Left renal pelvis (tissue), 4 donors: Measurements from ENCODE around the gene TSKS. TPM values are rescaled to one million over a fixed set of nuclear protein-coding genes. Genes with fewer than 3 reads are reported as not detected.

Experiments used
- polyA plus RNA-seq, 4 donors: library from polyadenylated mRNA; unstranded; fragments of 120-200 nt; gene quantifications; one replicate each; pipeline ENCODE4 v1.2.1, GENCODE V29; 2013; ENCODE audit not compliant: insufficient read length in 4 of 4

The TSKS gene
- polyA plus RNA-seq, 4 donors = 0.08 to 0.48 (median 0.09) TPM; not detected in 1

Other genes with a start within 250 kb of the TSKS start
- gene RCN3, start 235.3 kb downstream of the TSKS start, polyA plus RNA-seq = 100 to 1,000 TPM in 1 of 4 donors, 10 to 100 TPM in 3; 18.1 to 107 (median 23.4) TPM
- 10 to 100 TPM; 46.1 to 75.0 (median 57.6) TPM for gene NOSIP, start 182.8 kb downstream of the TSKS start, polyA plus RNA-seq
- 1 to 10 TPM in 3 of 4 donors, under 1 TPM in 1; 0.52 to 7.5 (median 6.4) TPM for gene PRRG2, start 182.0 kb downstream of the TSKS start, polyA plus RNA-seq
- 10 to 100 TPM; 15.4 to 31.1 (median 20.3) TPM for gene PRR12, start 172.1 kb downstream of the TSKS start, polyA plus RNA-seq
- 10 to 100 TPM; 20.1 to 49.9 (median 26.6) TPM for gene RRAS, start 123.2 kb downstream of the TSKS start, polyA plus RNA-seq
- 10 to 100 TPM; 28.7 to 45.5 (median 31.3) TPM for gene SCAF1, start 121.1 kb downstream of the TSKS start, polyA plus RNA-seq
- gene IRF3, start 97.4 kb downstream of the TSKS start, polyA plus RNA-seq = 10 to 100 TPM; 39.3 to 84.9 (median 47.1) TPM
- gene BCL2L12, start 97.4 kb downstream of the TSKS start, polyA plus RNA-seq = 10 to 100 TPM; 20.6 to 36.1 (median 22.4) TPM
- gene PRMT1, start 86.0 kb downstream of the TSKS start, polyA plus RNA-seq = 100 to 1,000 TPM; 161 to 255 (median 205) TPM
- gene ADM5, start 73.7 kb downstream of the TSKS start, polyA plus RNA-seq = 1 to 10 TPM in 2 of 4 donors, under 1 TPM in 2; 0.74 to 2.1 (median 1.1) TPM
- 10 to 100 TPM; 10.9 to 22.8 (median 16.1) TPM for gene CPT1C, start 72.2 kb downstream of the TSKS start, polyA plus RNA-seq
- 10 to 100 TPM; 45.5 to 74.1 (median 62.0) TPM for gene AP2A1, start 3.7 kb upstream of the TSKS start, polyA plus RNA-seq
- gene FUZ, start 50.0 kb upstream of the TSKS start, polyA plus RNA-seq = 10 to 100 TPM; 20.9 to 43.3 (median 35.5) TPM
- 10 to 100 TPM; 43.9 to 76.8 (median 64.9) TPM for gene MED25, start 55.0 kb upstream of the TSKS start, polyA plus RNA-seq
- gene PTOV1, start 87.9 kb upstream of the TSKS start, polyA plus RNA-seq = 100 to 1,000 TPM; 218 to 399 (median 268) TPM
- gene PNKP, start 104.3 kb upstream of the TSKS start, polyA plus RNA-seq = 10 to 100 TPM; 35.5 to 97.3 (median 48.8) TPM
- gene AKT1S1, start 114.0 kb upstream of the TSKS start, polyA plus RNA-seq = 10 to 100 TPM; 27.3 to 46.8 (median 32.0) TPM
- 10 to 100 TPM; 35.2 to 64.9 (median 43.0) TPM for gene TBC1D17, start 114.4 kb upstream of the TSKS start, polyA plus RNA-seq
- gene IL4I1, start 133.6 kb upstream of the TSKS start, polyA plus RNA-seq = 1 to 10 TPM; 1.4 to 3.4 (median 2.0) TPM
- gene ATF5, start 165.9 kb upstream of the TSKS start, polyA plus RNA-seq = 10 to 100 TPM; 17.8 to 26.2 (median 20.8) TPM
- 10 to 100 TPM; 59.6 to 72.0 (median 61.1) TPM for gene NUP62, start 166.2 kb upstream of the TSKS start, polyA plus RNA-seq
- 10 to 100 TPM in 1 of 4 donors, 1 to 10 TPM in 3; 4.4 to 25.0 (median 5.5) TPM for gene SIGLEC11, start 197.9 kb upstream of the TSKS start, polyA plus RNA-seq